ENCODE data around the gene CSTB. TPM values are rescaled to one million over a fixed set of nuclear protein-coding genes. Genes with fewer than 3 reads are reported as not detected.

CSTB gene
- total RNA-seq, 4 donors from 2014 or later, result 11.4 to 16.7 (median 13.3) TPM

GRCh38 chr21:43812957-43813655 lies 37.0 kb upstream of the CSTB start:
- no peaks in the 10 kb centered on the region for H3K9me3 ChIP-seq
- no peaks in the 10 kb centered on the region for H3K27me3 ChIP-seq
- DNase-seq (ENCODE audit: low spot score in 2 of 2), result no peak
- H3K27ac ChIP-seq, result no peak overlapping the region
- H3K36me3 ChIP-seq, result peaks cover 0 to 7% (median 0%) of the 10 kb centered on the region in 3 donors
- H3K4me1 ChIP-seq, result peaks cover 0 to 32% (median 11%) of the 10 kb centered on the region in 4 donors
- 85 to 88% methylated on average over 17 to 19 of the region's 19 CpGs for WGBS, 2 donors
- H3K4me3 ChIP-seq, result no peak overlapping the region
- no peak for TF ChIP-seq POLR2A (IDR thresholded peaks at IDR 0.05)
- no peak for TF ChIP-seq CTCF (IDR thresholded peaks at IDR 0.05)
- no peak for TF ChIP-seq EP300 (IDR thresholded peaks at IDR 0.05)

GRCh38 chr21:43812139-43812821 lies 36.2 kb upstream of the CSTB start:
- 43 to 48% methylated on average over 26 to 27 of the region's 27 CpGs for WGBS, 2 donors
- no peak for DNase-seq (ENCODE audit: low spot score in 2 of 2)
- peaks cover 0 to 32% (median 11%) of the 10 kb centered on the region in 4 donors for H3K4me1 ChIP-seq
- H3K27me3 ChIP-seq, result no peaks in the 10 kb centered on the region
- H3K4me3 ChIP-seq, result peak overlapping the region in 1 of 4 donors; percentile 34
- peaks cover 0 to 7% (median 0%) of the 10 kb centered on the region in 3 donors for H3K36me3 ChIP-seq
- TF ChIP-seq CTCF (IDR thresholded peaks at IDR 0.05) (no peak), POLR2A (IDR thresholded peaks at IDR 0.05) (no peak), EP300 (IDR thresholded peaks at IDR 0.05) (no peak)
- H3K9me3 ChIP-seq, result no peaks in the 10 kb centered on the region
- H3K27ac ChIP-seq, result peak overlapping the region in 1 of 4 donors; percentile 2

- H3K4me1 ChIP-seq, result peaks cover 0 to 32% (median 11%) of the 10 kb centered on the region in 4 donors
- TF ChIP-seq CTCF (IDR thresholded peaks at IDR 0.05) (no peak), POLR2A (IDR thresholded peaks at IDR 0.05) (no peak), EP300 (IDR thresholded peaks at IDR 0.05) (no peak)
- no peak for DNase-seq (ENCODE audit: low spot score in 2 of 2)
- H3K4me3 ChIP-seq, result peak overlapping the region in 1 of 4 donors; percentile 34
- H3K36me3 ChIP-seq, result peaks cover 0 to 12% (median 0%) of the 10 kb centered on the region in 3 donors
- H3K27ac ChIP-seq, result no peak overlapping the region
- WGBS, 2 donors, result 67% methylated on average over 20 to 22 of the region's 24 CpGs
- no peaks in the 10 kb centered on the region for H3K9me3 ChIP-seq
- no peaks in the 10 kb centered on the region for H3K27me3 ChIP-seq
Measured at GRCh38 chr21:43811262-43812105, 35.4 kb upstream of the CSTB start.

GRCh38 chr21:43810505-43811261 lies 34.6 kb upstream of the CSTB start:
- H3K4me3 ChIP-seq, result peak overlapping the region in 1 of 4 donors; percentile 34
- no peaks in the 10 kb centered on the region for H3K27me3 ChIP-seq
- whole genome bisulfite sequencing, 2 donors, result 9 to 16% methylated on average over 18 to 23 of the region's 23 CpGs
- H3K4me1 ChIP-seq, result peaks cover 0 to 32% (median 11%) of the 10 kb centered on the region in 4 donors
- H3K36me3 ChIP-seq, result peaks cover 0 to 20% (median 0%) of the 10 kb centered on the region in 3 donors
- TF ChIP-seq POLR2A (IDR thresholded peaks at IDR 0.05) (no peak), CTCF (IDR thresholded peaks at IDR 0.05) (peak; percentile 93 to 97 (median 95))
- H3K27ac ChIP-seq, result no peak overlapping the region
- no peaks in the 10 kb centered on the region for H3K9me3 ChIP-seq
- DNase-seq (ENCODE audit: low spot score in 2 of 2), result peak; percentile 72 to 84

Data from tibial nerve (tissue), 4 donors.